ENCODE results near the gene CERK. TPM values are rescaled to one million over a fixed set of nuclear protein-coding genes. Genes with fewer than 3 reads are reported as not detected.

CERK gene
- total and polyA plus RNA-seq, 2 of the 13 experiments (the other 11 are each of a cell fraction or from before 2014, with no cell fraction given), result 40.3 to 41.9 TPM

DNA sequence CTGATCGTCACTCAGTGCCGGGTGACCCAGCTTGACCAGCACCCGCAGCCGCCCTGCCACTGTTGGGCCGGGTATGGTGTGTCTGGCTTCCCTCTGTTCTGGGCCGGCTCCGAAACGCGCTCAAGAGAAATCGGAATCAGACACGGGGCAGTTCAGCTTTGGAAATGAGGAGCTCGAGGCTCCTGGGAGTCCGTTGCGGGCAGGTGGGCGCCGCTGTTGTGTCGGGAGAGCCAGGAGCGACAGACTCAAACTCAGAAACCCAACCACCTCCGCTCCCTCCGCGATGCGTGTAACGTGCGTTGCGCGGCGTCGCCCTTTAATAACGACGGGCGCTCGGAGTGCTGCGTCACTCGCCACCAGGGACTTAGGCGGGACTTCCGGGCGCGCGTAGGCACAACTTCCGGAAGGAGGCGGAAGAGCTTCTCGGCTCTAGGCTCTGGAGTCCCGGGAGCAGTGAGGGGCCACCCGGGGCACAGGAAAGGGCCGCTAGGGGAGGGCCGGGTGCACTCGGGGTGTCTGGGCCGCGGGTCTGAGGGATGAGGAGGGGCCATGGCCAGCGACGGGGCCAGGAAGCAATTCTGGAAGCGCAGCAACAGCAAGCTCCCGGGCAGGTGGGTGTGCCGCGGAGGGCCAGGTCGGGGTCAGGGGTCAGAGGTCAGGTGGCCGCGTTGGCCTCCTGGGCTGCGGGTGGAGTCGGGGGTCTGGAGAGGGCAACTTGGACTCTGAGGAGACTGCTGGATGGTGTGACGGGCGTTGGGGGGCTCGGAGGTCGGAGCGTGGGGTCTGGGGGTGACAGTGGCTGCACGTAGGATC is 24.4 kb upstream of the CERK start, which contains the start of gene TBC1D22A (continued):
- TF ChIP-seq PHF8 (CRISPR knock-in tag; IDR thresholded peaks at IDR 0.05), result peak; percentile 93
- no peak for TF ChIP-seq PLRG1 (conservative IDR thresholded peaks at IDR 0.05)
- peak; percentile 83 for TF ChIP-seq ZNF335 (CRISPR knock-in tag; IDR thresholded peaks at IDR 0.05)
- TF ChIP-seq ZMYM3 (CRISPR knock-in tag; IDR thresholded peaks at IDR 0.05), result no peak
- TF ChIP-seq ZNF720 (CRISPR knock-in tag; IDR thresholded peaks at IDR 0.05), result peak; percentile 64; the same call in 1 of the 2 replicates
- TF ChIP-seq MAX (IDR thresholded peaks at IDR 0.05), result peak; percentile 90
- TF ChIP-seq ZSCAN25 (CRISPR knock-in tag; IDR thresholded peaks at IDR 0.05), result peak; percentile 78
- peak; percentile 78 for TF ChIP-seq MYPOP (CRISPR knock-in tag; IDR thresholded peaks at IDR 0.05)
- peak; percentile 84 for TF ChIP-seq REPIN1 (CRISPR knock-in tag; IDR thresholded peaks at IDR 0.05; ENCODE audit: borderline replicate concordance, low read depth)
- TF ChIP-seq TCF7 (IDR thresholded peaks at IDR 0.05; ENCODE audit: low read depth), result no peak
- TF ChIP-seq, protein P1, sequence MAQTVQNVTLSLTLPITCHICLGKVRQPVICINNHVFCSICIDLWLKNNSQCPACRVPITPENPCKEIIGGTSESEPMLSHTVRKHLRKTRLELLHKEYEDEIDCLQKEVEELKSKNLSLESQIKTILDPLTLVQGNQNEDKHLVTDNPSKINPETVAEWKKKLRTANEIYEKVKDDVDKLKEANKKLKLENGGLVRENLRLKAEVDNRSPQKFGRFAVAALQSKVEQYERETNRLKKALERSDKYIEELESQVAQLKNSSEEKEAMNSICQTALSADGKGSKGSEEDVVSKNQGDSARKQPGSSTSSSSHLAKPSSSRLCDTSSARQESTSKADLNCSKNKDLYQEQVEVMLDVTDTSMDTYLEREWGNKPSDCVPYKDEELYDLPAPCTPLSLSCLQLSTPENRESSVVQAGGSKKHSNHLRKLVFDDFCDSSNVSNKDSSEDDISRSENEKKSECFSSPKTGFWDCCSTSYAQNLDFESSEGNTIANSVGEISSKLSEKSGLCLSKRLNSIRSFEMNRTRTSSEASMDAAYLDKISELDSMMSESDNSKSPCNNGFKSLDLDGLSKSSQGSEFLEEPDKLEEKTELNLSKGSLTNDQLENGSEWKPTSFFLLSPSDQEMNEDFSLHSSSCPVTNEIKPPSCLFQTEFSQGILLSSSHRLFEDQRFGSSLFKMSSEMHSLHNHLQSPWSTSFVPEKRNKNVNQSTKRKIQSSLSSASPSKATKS (CRISPR knock-in tag; IDR thresholded peaks at IDR 0.05), result no peak
- peak; percentile 95 for TF ChIP-seq GMEB2 (CRISPR knock-in tag; IDR thresholded peaks at IDR 0.05; ENCODE audit: low read depth)
- 0 out of 2 replicates have a peak, but pooled peaks have one; percentile 41 for TF ChIP-seq ZNF616 (CRISPR knock-in tag; IDR thresholded peaks at IDR 0.05; ENCODE audit: low read depth)
- TF ChIP-seq SSRP1 (CRISPR knock-in tag; IDR thresholded peaks at IDR 0.05), result no peak
- peak; percentile 66; the same call in 1 of the 2 replicates for TF ChIP-seq NCOA2 (CRISPR knock-in tag; IDR thresholded peaks at IDR 0.05)
- TF ChIP-seq PBX2 (CRISPR knock-in tag; IDR thresholded peaks at IDR 0.05), result no peak
- TF ChIP-seq ZNF687 (CRISPR knock-in tag; IDR thresholded peaks at IDR 0.05), result peak; percentile 97

Data from HepG2 (cell line).